GM06990 (cell line): ENCODE measurements around the gene NKD1.

ENCODE experiments used
- DNase-seq: peaks from one replicate; pipeline ENCODE4 v3.0.0-alpha.2; 2011; ENCODE audit not compliant: insufficient read length; ENCODE audit errors: extremely low read depth
- H3K27me3 ChIP-seq: replicated peaks from 2 replicates; pipeline ENCODE4 v1.6.0; 2011; ENCODE audit warnings: low read length; ENCODE audit not compliant: control insufficient read depth, insufficient read depth
- H3K36me3 ChIP-seq: 2 replicates; pipeline ENCODE4 v1.5.1; 2011; ENCODE audit warnings: low read length; ENCODE audit not compliant: control insufficient read depth, insufficient read depth
- H3K4me3 ChIP-seq: replicated peaks from 2 replicates; pipeline ENCODE4 v1.5.1; 2011; ENCODE audit warnings: low read depth, mild to moderate bottlenecking, control low read depth, low read length
- CTCF ChIP-seq: IDR thresholded peaks from 2 replicates; pipeline ENCODE4 v1.5.1; 2011; ENCODE audit warnings: low read length, control low read depth, mild to moderate bottlenecking, inconsistent platforms; ENCODE audit not compliant: insufficient read depth, poor library complexity, severe bottlenecking

NKD1 gene

GRCh38 chr16:50598256-50598894, 50.2 kb downstream of the NKD1 start:
- DNase-seq = no peak
- H3K4me3 ChIP-seq = no peak overlapping the region
- no peak for TF ChIP-seq CTCF
- H3K36me3 ChIP-seq = no peaks in the 10 kb centered on the region
- no peaks in the 10 kb centered on the region; the same call in 1 of the 2 replicates for H3K27me3 ChIP-seq

DNA sequence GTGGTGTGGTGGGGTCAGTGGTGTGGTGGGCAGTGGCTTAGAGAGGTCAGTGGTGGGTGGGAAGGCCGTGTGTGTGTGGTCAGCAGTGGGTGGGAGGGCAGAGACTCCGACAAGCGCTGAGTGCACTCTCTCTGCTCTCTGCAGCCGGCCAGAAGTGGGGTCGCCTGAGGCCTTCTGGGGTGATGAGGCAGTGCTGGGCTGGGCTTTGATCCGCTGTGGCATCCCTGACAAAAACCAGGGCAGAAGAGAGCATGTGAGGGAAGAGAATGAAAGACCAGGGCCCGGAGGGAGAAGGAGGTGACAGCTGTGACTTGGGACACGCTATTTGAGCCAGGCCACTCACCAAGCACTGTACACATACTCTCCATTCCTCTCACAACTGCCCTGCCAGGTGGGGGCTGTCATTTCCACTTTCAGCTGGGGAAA, 50.8 kb downstream of the NKD1 start:
- Histone ChIP-seq H3K36me3 (no peaks in the 10 kb centered on the region), H3K4me3 (no peak overlapping the region), H3K27me3 (no peaks in the 10 kb centered on the region; the same call in 1 of the 2 replicates)
- no peak for TF ChIP-seq CTCF
- DNase-seq = no peak

DNA sequence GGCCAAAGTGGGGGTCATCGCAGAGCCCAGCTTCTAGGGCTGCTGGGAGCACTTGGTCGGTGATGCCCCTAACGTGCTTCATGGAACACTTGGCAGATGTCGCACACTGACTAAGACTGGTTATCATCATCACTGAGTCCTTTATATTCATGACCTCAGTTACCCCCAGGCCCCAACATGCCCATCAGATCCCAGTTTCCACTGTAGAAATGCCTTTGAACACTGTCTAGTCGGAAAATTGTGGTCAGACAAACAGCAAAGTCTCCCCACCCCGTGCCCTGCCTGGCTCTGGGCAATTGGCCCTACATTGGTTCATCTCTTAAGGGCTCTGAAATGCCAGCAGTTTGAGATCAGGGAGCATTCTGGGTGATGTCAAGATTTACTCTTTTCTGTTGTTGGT, 51.3 kb downstream of the NKD1 start:
- no peak for DNase-seq
- Histone ChIP-seq H3K4me3 (no peak overlapping the region), H3K36me3 (no peaks in the 10 kb centered on the region), H3K27me3 (no peaks in the 10 kb centered on the region; the same call in 1 of the 2 replicates)
- TF ChIP-seq CTCF = no peak

DNA sequence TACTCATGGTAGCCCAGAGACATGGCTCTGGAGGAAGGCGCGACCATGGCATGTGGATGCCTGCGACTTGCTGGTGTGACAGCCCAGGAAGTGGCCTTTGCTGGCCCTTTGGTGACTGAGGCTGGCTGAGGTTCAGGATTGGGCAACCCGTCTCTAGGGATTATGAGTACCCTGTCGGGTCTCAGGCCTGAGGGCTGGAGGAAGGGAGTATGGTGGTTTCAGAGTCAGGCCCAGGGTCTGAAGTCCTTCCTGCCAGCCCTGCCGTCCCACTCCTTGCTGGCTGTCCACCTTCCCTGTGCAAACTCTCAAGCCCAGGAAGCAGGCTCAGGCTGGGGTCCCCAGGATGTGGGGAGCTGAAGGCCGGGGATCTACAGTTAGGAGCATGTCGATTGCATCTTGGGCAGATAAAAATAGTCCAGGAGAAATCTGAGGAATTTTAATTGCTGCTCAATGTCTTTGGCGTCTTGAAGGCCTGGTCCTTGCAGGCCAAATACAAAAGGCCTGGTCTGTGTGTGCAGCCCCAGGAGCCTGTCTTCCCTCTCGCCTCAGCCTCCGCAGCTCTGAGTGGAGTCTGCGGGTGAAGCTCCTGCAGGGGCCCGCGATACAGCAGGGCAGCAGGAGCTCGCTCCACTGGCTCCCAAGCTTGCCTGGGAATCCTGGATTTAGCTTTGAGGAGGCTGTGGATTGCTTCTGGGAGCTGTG, 52.5 kb downstream of the NKD1 start:
- Histone ChIP-seq H3K36me3 (no peaks in the 10 kb centered on the region), H3K4me3 (no peak overlapping the region), H3K27me3 (no peaks in the 10 kb centered on the region; the same call in 1 of the 2 replicates)
- no peak for DNase-seq
- TF ChIP-seq CTCF = no peak

GRCh38 chr16:50601341-50601740, 53.1 kb downstream of the NKD1 start:
- no peak for DNase-seq
- TF ChIP-seq CTCF = no peak
- H3K36me3 ChIP-seq = no peaks in the 10 kb centered on the region
- no peaks in the 10 kb centered on the region for H3K27me3 ChIP-seq
- no peak overlapping the region for H3K4me3 ChIP-seq
